B cell (primary cell): Measurements from ENCODE around the gene CD151.

Experiments
- CTCF ChIP-seq: fragments of 200-600 bp; IDR thresholded peaks from one replicate; pipeline ENCODE4 v1.8.0; 2022; ENCODE audit warnings: antibody characterized with exemption, mild to moderate bottlenecking
- EZH2 ChIP-seq: IDR thresholded peaks from 2 replicates; pipeline ENCODE4 v1.6.1; 2012; ENCODE audit warnings: borderline replicate concordance, low read depth, mild to moderate bottlenecking, moderate library complexity, low read length; ENCODE audit not compliant: insufficient read depth, poor library complexity, severe bottlenecking

GRCh38 chr11:788009-788640 is 44.6 kb upstream of the CD151 start:
- TF ChIP-seq EZH2, result no peak
- no peak for TF ChIP-seq CTCF
